Bronchial epithelial cell (primary cell): Measurements from ENCODE around the gene MICAL3. TPM values are rescaled to one million over a fixed set of nuclear protein-coding genes. Genes with fewer than 3 reads are reported as not detected.
A peak's percentile ranks its signal among the peaks of the same experiment; 100 is the strongest.
"Not testable (repeated sequence)": the region's sequence is repeated elsewhere in the genome, so short reads cannot be mapped to it uniquely, and the experiment has no call there.

Experiments used
- DNase-seq: peaks from one replicate; pipeline ENCODE4 v3.0.0-alpha.2; 2010; ENCODE audit warnings: low read depth
- FAIRE-seq: peaks from 2 replicates; lab custom pipeline; 2011; peaks lifted over from hg19 to GRCh38; lab: Jason Lieb, UNC
- H3K27me3 ChIP-seq: 2 replicates; pipeline ENCODE4 v1.5.1; 2011; ENCODE audit warnings: low read length; ENCODE audit not compliant: control insufficient read depth, insufficient read depth
- H3K36me3 ChIP-seq: 2 replicates; pipeline ENCODE4 v1.5.1; 2011; ENCODE audit warnings: low read length; ENCODE audit not compliant: control insufficient read depth, insufficient read depth
- H3K4me3 ChIP-seq: 2 replicates; pipeline ENCODE4 v1.5.1; 2011; ENCODE audit warnings: mild to moderate bottlenecking, low read depth, low read length, control low read depth
- total RNA-seq: library from RNA; depleted of rRNA; stranded (reverse); fragments of >200 nt; gene quantifications from 2 replicates; pipeline ENCODE4 v1.2.1, GENCODE V29; 2014
- TF ChIP-seq, protein P1 (sequence below): IDR thresholded peaks from 2 replicates; pipeline ENCODE4 v1.5.1; 2011; ENCODE audit warnings: mild to moderate bottlenecking, moderate library complexity, low read length, control low read depth, inconsistent platforms; ENCODE audit not compliant: insufficient read depth, severe bottlenecking

Gene MICAL3
- total RNA-seq, 1 donor from 2014 or later = 13.4 TPM

DNA sequence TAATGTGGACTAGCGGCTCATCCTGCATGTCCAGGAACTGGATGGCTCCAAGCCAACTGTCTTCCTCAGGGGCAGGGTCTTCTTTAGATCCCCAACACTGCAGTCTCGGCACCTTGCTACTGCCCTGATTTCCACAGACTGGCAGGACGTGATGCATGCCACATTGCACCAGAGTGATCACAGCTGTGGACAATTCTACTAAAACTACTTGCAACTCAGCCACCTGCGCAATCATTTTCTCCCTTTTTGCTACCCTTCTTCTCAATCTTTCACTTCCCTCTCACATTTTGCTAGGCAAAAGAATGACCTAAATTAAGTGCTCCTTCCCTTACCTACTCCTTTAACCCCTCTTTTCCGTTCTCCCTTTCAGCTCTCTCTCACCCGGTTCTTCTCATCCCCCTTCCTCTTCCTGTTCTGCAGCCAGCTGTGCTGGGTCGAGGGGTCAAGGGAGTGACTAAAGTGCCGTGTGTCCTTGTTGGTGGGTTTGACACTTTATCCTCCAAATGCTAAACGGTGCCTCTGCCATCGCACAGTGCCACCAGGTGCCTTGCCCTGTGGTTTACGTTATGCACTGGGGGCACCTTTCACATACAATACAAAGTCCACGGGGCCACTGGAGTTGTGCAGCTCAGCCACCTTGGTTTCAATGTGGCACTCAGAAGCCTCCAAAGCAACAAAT, 42.0 kb upstream of the MICAL3 start:
- DNase-seq = no peak
- H3K4me3 ChIP-seq = no peak overlapping the region
- no peak for FAIRE-seq
- TF ChIP-seq, protein P1, sequence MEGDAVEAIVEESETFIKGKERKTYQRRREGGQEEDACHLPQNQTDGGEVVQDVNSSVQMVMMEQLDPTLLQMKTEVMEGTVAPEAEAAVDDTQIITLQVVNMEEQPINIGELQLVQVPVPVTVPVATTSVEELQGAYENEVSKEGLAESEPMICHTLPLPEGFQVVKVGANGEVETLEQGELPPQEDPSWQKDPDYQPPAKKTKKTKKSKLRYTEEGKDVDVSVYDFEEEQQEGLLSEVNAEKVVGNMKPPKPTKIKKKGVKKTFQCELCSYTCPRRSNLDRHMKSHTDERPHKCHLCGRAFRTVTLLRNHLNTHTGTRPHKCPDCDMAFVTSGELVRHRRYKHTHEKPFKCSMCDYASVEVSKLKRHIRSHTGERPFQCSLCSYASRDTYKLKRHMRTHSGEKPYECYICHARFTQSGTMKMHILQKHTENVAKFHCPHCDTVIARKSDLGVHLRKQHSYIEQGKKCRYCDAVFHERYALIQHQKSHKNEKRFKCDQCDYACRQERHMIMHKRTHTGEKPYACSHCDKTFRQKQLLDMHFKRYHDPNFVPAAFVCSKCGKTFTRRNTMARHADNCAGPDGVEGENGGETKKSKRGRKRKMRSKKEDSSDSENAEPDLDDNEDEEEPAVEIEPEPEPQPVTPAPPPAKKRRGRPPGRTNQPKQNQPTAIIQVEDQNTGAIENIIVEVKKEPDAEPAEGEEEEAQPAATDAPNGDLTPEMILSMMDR = no peak
- H3K36me3 ChIP-seq = no peaks in the 10 kb centered on the region
- H3K27me3 ChIP-seq = no peaks in the 10 kb centered on the region

DNA sequence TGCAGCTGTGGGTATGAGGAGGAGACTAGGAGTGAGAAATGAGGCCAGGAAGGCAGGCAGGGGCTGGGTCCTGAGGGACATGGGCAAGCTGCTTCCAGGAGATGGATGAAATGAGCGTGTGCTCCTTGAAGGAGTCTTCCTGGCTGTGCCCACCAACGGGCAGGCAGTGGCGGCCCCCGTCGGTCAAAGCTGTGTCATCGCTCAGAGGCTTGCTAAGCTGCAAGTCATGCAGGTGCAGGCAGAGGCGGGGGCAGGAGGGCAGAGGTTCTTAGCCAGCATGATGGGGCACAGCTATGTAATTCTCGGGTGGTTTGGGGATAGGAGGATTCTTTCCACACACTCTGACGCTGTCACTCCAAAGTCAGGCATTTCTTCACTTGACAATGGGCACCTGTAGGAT, 40.9 kb upstream of the MICAL3 start:
- H3K36me3 ChIP-seq = no peaks in the 10 kb centered on the region

DNA sequence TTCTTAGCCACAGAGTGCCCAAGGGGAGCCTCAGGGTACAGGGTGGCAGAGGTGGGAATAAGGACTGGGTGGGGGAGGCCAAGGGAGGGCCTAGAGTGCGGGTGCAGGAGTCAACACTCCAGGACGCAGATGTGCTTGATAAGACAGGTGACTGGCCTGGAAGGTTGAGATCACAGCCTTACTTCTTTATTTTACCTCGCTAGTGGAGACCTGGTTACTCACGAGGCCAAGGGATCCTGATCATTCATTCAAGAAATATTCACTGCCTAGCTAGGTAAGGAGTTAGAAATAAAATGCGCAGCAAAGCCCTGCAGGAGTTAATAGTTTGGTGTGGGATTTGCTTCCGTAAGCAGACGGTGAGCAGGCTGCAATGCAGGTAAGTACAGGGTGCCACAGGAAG, 40.3 kb upstream of the MICAL3 start:
- TF ChIP-seq, protein P1 = no peak
- H3K4me3 ChIP-seq = no peak overlapping the region
- no peaks in the 10 kb centered on the region for H3K27me3 ChIP-seq
- FAIRE-seq (no peak), DNase-seq (peak; percentile 81)
- H3K36me3 ChIP-seq = no peaks in the 10 kb centered on the region

More for the DNA sequence above, 40.9 kb upstream of the MICAL3 start:
- DNase-seq (no peak), FAIRE-seq (no peak)
- TF ChIP-seq, protein P1 = no peak
- Histone ChIP-seq H3K4me3 (no peak overlapping the region), H3K27me3 (no peaks in the 10 kb centered on the region)

DNA sequence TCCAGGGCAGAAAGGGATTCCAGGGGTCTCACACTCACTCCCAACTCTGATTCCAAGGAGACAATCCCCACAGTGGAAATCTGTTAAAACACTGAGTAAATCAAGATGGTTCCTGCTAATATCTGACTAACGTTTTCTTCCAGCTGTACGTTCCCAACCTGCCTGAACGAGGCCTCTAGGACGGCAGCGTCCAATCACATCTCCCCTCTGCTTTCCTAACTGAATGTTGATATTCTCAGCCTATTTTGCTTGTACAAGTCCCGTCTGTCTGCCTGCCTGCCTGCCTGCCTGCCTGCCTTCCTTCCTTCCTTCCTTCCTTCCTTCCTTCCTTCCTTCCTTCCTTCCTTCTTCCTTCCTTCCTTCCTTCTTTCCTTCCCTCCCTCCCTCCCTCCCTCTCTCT, 39.4 kb upstream of the MICAL3 start:
- H3K36me3 ChIP-seq, H3K27me3 ChIP-seq, H3K4me3 ChIP-seq, DNase-seq, FAIRE-seq: not testable (repeated sequence)

DNA sequence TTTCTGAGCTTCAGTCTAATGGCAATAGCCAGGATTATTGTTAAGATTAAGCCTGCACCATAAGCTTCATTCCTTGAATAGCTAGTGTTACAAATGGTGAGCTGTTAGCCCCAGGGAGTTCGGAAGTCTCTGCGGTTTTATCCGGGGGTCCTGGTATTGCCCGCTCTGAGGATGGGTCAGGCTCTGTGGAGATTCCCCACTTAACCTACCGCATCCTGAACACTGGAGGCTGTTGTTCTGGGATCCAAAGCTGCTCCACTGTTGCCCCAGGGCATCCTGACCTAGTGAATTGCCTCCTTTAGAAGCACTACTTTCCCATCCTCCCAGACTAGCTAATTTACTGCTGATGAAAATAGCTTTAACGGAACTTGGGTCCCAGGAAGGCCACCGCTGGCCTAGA, 38.9 kb upstream of the MICAL3 start:
- FAIRE-seq = no peak
- TF ChIP-seq, protein P1 = no peak
- no peak overlapping the region for H3K4me3 ChIP-seq
- no peaks in the 10 kb centered on the region for H3K27me3 ChIP-seq
- H3K36me3 ChIP-seq = no peaks in the 10 kb centered on the region
- DNase-seq = no peak

DNA sequence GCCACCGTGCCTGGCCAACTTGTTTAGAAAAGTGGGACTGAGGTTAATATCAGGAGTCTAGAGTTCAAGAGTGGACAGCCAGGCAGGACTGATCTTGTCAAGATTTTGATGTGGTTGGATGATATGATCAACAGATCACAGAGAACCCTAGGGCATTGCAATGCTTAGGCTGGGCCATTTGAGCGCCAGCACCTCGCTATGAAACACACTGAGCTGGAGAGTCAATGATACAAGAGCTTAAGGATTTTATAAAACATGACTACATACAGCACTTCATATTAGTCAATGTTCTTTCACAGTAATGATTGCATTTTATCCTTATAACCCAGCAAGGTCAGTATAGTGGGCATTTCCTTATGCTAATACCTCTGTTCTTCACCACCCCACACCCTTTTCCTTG, 38.1 kb upstream of the MICAL3 start:
- DNase-seq = no peak
- Histone ChIP-seq H3K27me3 (no peaks in the 10 kb centered on the region), H3K4me3 (no peak overlapping the region), H3K36me3 (no peaks in the 10 kb centered on the region)
- FAIRE-seq = no peak
- TF ChIP-seq, protein P1 = no peak
